ENCODE measurements around the gene FAR2. TPM values are rescaled to one million over a fixed set of nuclear protein-coding genes. Genes with fewer than 3 reads are reported as not detected.
A peak's percentile ranks its signal among the peaks of the same experiment; 100 is the strongest.

The FAR2 gene
- total and polyA plus RNA-seq, 2 experiments from 2014 or later: 18.7 to 22.6 TPM

GRCh38 chr12:29380536-29381523 is 231.8 kb downstream of the FAR2 start, which contains the start of gene ERGIC2:
ERGIC2 (minus strand) TSS chr12:29381172; CDS start chr12:29371633, 9,539 bp downstream.
- H3K27ac Mint-ChIP-seq: peak within 1 kb of the TSS; percentile 97
- Histone ChIP-seq H3K4me1 (ENCODE audit: insufficient read depth) (no peaks in the 10 kb centered on the region), H3K4me3 (peak within 1 kb of the TSS; percentile 59), H3F3A (replicated peaks; ENCODE audit: low read depth) (no peaks in the 10 kb centered on the region), H3K36me3 (ENCODE audit: insufficient read depth) (no peaks in the 10 kb centered on the region), H2AFZ (peak within 1 kb of the TSS; percentile 60), H3K4me2 (peak within 1 kb of the TSS; percentile 87), H3K27me3 (ENCODE audit: insufficient read depth) (no peaks in the 10 kb centered on the region), H3K79me2 (replicated peaks; ENCODE audit: insufficient read depth) (peaks cover 48% of the 10 kb centered on the region), H3K9me2 (ENCODE audit: insufficient read depth) (no peaks in the 10 kb centered on the region), H4K20me1 (replicated peaks; ENCODE audit: insufficient read depth) (peaks cover 4% of the 10 kb centered on the region), H3K27ac (ENCODE audit: low read depth) (0 out of 2 replicates have a peak within 1 kb of the TSS, but pooled peaks have one; percentile 22)
- H3K4me1 Mint-ChIP-seq: peaks cover 9% of the 10 kb centered on the region; the same call in 2 of the 3 replicates
- H3K9me3 Mint-ChIP-seq: no peaks in the 10 kb centered on the region; the same call in 2 of the 3 replicates
- TF ChIP-seq ZNF462 (CRISPR knock-in tag; IDR thresholded peaks at IDR 0.05) (no peak), JUNB (IDR thresholded peaks at IDR 0.05; ENCODE audit: unreplicated experiment) (no peak), EZH2phosphoT487 (IDR thresholded peaks at IDR 0.05; ENCODE audit: unreplicated experiment) (no peak), POLR2AphosphoS5 (IDR thresholded peaks at IDR 0.05; ENCODE audit: low read depth) (peak; percentile 69), STAT1 (IDR thresholded peaks at IDR 0.05; ENCODE audit: unreplicated experiment) (no peak), ZNF331 (CRISPR knock-in tag; IDR thresholded peaks at IDR 0.05; ENCODE audit: low read depth) (no peak), ZNF114 (CRISPR knock-in tag; IDR thresholded peaks at IDR 0.05) (no peak), EZH2 (IDR thresholded peaks at IDR 0.05; ENCODE audit: low read depth, unreplicated experiment) (no peak), CTCF (conservative IDR thresholded peaks at IDR 0.05; ENCODE audit: low read depth in 2 of 2) (no peak), NANOG (IDR thresholded peaks at IDR 0.05; ENCODE audit: borderline replicate concordance) (0 out of 2 replicates have a peak, but pooled peaks have one; percentile 4), CREB1 (CRISPR knock-in tag; IDR thresholded peaks at IDR 0.05; ENCODE audit: low read depth) (peak; percentile 91), REST (IDR thresholded peaks at IDR 0.05; ENCODE audit: unreplicated experiment) (no peak), ETS1 (IDR thresholded peaks at IDR 0.05) (no peak)
- H3K4me3 Mint-ChIP-seq: peak within 1 kb of the TSS; percentile 95
- no peaks in the 10 kb centered on the region for H3K36me3 Mint-ChIP-seq (ENCODE audit: low read depth)
- DNase-seq (ENCODE audit: low spot score) (peak; percentile 100), ATAC-seq (peak; percentile 94)
- peaks cover 3% of the 10 kb centered on the region for H3K27me3 Mint-ChIP-seq (ENCODE audit: insufficient read depth, low read depth, poor library complexity)

All from GM23338 (cell line).